Bone marrow (tissue), 2 donors: ENCODE results near the gene OR8G5.
"Not testable (repeated sequence)": the region's sequence is repeated elsewhere in the genome, so short reads cannot be mapped to it uniquely, and the experiment has no call there.

Experiments
- DNase-seq, 2 donors: peaks; one replicate each; lab custom pipeline; 2025; lab: John Stamatoyannopoulos, UW

OR8G5 gene

GRCh38 chr11:124256076-124256475 lies at the start of gene OR8G5:
OR8G5 (plus strand) TSS chr11:124256376; CDS start chr11:124264932, 8,556 bp downstream.
- no peak for DNase-seq

- DNase-seq: no peak
These were observed 48.9 kb upstream of the OR8G5 start for GRCh38 chr11:124207102-124207792.

- DNase-seq: no peak
These were observed 46.3 kb upstream of the OR8G5 start for GRCh38 chr11:124209824-124210357.

- no peak for DNase-seq
These were observed 45.8 kb upstream of the OR8G5 start for GRCh38 chr11:124210421-124210820.

GRCh38 chr11:124211321-124211720 lies 44.9 kb upstream of the OR8G5 start:
- no peak for DNase-seq

- DNase-seq: no peak
These were observed 42.1 kb upstream of the OR8G5 start for GRCh38 chr11:124214027-124214426.

GRCh38 chr11:124219126-124219525 lies 37.0 kb upstream of the OR8G5 start:
- no peak for DNase-seq

GRCh38 chr11:124222407-124222806 lies 33.8 kb upstream of the OR8G5 start:
- DNase-seq: no peak

GRCh38 chr11:124224618-124225423 lies 31.4 kb upstream of the OR8G5 start:
- peak in 1 of 2 donors; percentile 79 for DNase-seq

GRCh38 chr11:124225471-124225870 lies 30.7 kb upstream of the OR8G5 start:
- no peak for DNase-seq

- no peak for DNase-seq
These were observed 22.8 kb upstream of the OR8G5 start for GRCh38 chr11:124233376-124233775.

GRCh38 chr11:124238512-124238911 lies 17.7 kb upstream of the OR8G5 start:
- no peak for DNase-seq

- DNase-seq: no peak
These were observed 15.4 kb upstream of the OR8G5 start, which contains the start of gene OR8G1 for GRCh38 chr11:124240621-124241397. OR8G1 (plus strand) TSS chr11:124241095; CDS start chr11:124249676, 8,581 bp downstream.

GRCh38 chr11:124249869-124250268 lies 6.3 kb upstream of the OR8G5 start:
- not testable (repeated sequence) for DNase-seq

- not testable (repeated sequence) for DNase-seq
These were observed 8.9 kb downstream of the OR8G5 start for GRCh38 chr11:124265041-124265440.

GRCh38 chr11:124270886-124271285 lies 14.7 kb downstream of the OR8G5 start:
- DNase-seq: not testable (repeated sequence)

- no peak for DNase-seq
These were observed 17.8 kb downstream of the OR8G5 start for GRCh38 chr11:124274000-124274399.

GRCh38 chr11:124276081-124276480 lies 19.9 kb downstream of the OR8G5 start:
- peak in 1 of 2 donors; percentile 78 for DNase-seq

GRCh38 chr11:124277207-124277606 lies 21.0 kb downstream of the OR8G5 start:
- DNase-seq: no peak

GRCh38 chr11:124277804-124278203 lies 21.6 kb downstream of the OR8G5 start:
- DNase-seq: no peak

GRCh38 chr11:124278261-124278660 lies 22.1 kb downstream of the OR8G5 start:
- no peak for DNase-seq
